GM21528 (cell line): ENCODE measurements around the gene CENPL.
"Not testable (repeated sequence)": the region's sequence is repeated elsewhere in the genome, so short reads cannot be mapped to it uniquely, and the experiment has no call there.

ENCODE experiments used
- ATAC-seq: cut with Tn5 transposase; IDR thresholded peaks from one replicate; pipeline ENCODE4 v1.9.1; 2021; ENCODE audit warnings: mild to moderate bottlenecking, moderate library complexity; ENCODE audit not compliant: unreplicated experiment, low FRiP score

The CENPL gene

DNA sequence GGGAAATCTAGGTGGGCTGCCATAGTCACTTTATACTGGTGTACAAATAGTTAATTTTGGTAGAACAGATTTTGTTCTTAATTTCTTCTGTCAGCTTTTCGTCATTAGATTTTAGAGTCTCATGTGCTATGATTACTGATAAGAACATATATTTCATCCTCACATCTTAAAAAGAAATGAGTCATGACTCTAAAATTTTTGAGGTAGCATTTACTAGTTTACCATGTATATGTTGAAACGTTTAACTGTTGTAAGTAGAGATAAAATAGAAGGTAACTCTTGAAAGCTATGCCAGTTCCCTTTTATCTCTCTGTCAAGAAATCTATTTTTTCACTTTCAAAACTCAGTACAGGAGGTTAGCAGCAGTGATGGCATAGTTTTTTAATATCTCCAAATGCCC, 56.5 kb downstream of the CENPL start:
- no peak for ATAC-seq

DNA sequence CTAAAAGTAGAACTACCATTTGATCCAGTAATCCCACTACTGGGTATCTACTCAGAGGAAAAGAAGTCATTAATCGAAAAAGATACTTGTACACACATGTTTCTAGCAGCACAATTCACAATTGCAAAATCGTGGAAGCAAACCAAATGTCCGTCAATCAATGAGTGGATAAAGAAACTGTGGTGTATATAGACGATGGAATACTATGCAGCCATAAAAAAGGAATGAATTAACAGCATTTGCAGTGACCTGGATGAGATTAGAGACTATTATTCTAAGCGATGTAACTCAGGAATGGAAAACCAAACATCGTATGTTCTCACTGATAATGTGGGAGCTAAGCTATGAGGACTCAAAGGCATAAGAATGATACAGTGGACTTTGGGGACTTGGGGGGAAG, 60.4 kb downstream of the CENPL start:
- ATAC-seq = not testable (repeated sequence)

DNA sequence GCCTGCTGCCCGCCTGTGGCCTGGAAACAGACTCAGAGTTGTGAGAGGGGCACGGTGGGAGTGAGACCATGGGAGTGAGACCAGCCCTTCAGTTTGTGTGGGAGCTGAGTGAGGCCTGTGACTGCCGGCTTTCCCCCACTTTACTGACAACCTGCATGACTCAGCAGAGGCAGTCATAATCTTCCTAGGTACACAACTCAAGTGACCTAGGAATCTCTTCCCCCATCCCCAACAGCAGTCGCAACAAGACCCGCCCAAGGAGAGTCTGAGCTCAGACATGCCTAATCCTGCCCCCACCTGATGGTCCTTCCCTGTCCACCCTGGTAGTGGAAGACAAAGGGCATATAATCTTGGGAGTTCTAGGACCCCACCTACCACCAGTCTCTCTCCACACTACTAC, 65.7 kb downstream of the CENPL start:
- ATAC-seq = no peak

DNA sequence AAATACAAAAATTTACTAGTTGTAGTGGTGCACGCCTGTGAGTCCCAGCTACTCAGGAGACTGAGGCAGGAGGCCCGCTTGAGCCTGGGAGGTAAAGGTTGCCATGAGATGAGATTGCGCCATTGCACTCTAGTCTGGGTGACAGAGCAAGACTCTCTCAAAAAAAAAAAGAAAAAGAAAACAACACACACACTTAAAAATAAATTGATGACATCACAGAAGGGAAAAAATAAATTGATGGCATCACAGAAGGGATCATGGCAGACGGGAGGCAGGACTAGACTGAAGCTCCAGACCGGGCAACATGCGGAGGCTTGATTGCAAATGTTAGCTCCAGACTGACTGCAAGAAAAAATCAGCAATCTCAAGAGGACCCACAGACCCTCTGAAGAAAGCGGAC, 66.6 kb downstream of the CENPL start:
- ATAC-seq = no peak

DNA sequence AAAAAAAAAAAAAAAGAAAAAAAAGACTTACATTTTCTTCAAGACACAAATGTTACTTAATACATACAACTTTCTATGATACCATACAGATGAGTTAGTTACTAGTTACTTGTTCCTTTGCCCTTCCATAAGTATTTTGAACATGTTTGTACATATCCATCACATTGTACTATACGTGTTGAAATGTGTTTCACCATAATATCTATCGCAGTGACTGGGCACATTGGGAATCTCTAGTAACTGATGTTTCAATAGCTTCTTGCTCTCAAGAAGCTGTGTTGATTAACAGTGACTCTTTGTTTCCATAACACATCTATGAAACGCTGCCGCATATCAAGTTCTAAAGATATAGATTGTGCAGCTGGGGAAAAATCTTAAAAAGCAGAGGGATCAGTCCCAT, 67.0 kb downstream of the CENPL start:
- ATAC-seq = no peak

DNA sequence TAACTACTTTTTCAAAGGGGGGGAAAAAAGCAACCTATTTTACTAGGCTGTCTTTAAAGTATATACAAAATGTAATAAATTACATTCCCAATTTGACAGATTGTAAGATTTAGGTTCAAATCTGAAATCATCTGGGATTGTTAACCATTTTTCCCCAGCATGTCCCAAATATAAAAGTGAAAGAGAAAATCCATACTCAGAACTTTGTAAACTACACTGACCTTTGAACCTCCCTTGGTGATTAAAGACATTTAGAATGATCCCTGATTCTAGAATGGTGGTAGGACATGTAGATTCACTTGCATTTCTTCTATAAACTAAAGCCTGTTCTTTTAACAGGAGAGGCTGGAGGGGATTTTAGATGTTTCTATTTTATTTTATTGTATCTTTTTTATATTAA, 70.9 kb downstream of the CENPL start:
- ATAC-seq = no peak
